NCI-H82 treated with DMSO at 0.1 percent for 48 hours (cell line): ENCODE results near the gene ATP13A1.
"Not testable (repeated sequence)": the region's sequence is repeated elsewhere in the genome, so short reads cannot be mapped to it uniquely, and the experiment has no call there.

ENCODE experiments used
- DNase-seq: peaks from one replicate; lab custom pipeline; 2025; ENCODE audit not compliant: unreplicated experiment; lab: John Stamatoyannopoulos, UW

Gene ATP13A1

GRCh38 chr19:19663256-19664120, at the start of gene ATP13A1:
Gene ATP13A1 (minus strand): TSS chr19:19663676. CDS start chr19:19663666, 10 bp downstream.
- peak; percentile 100 for DNase-seq

- DNase-seq, result no peak
Measured at GRCh38 chr19:19711934-19712828, 48.7 kb upstream of the ATP13A1 start.

GRCh38 chr19:19711306-19711933, 47.9 kb upstream of the ATP13A1 start:
- DNase-seq, result no peak

- no peak for DNase-seq
Measured at GRCh38 chr19:19710506-19710905, 47.0 kb upstream of the ATP13A1 start.

DNA sequence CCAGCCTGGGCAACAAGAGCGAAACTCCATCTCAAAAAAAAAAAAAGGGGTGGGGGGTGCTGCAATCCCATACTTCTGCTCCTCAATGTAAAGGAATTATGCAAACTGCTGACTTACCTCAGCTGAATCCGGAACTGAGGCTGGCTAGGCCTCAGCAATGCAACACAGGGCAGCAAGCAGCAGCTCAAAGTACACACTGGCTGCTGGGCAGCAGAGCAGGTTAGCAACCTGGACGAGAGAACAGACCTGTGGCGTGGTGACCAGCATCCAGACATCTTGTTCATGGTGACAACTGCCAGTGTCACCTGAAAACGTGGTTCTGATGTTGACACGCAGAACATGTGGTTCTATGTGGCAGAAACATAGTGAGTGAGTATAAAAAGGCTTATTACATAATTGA, 41.4 kb upstream of the ATP13A1 start:
- DNase-seq, result no peak

GRCh38 chr19:19700493-19700892, 37.0 kb upstream of the ATP13A1 start:
- not testable (repeated sequence) for DNase-seq

GRCh38 chr19:19697589-19697988, 34.1 kb upstream of the ATP13A1 start:
- no peak for DNase-seq

DNA sequence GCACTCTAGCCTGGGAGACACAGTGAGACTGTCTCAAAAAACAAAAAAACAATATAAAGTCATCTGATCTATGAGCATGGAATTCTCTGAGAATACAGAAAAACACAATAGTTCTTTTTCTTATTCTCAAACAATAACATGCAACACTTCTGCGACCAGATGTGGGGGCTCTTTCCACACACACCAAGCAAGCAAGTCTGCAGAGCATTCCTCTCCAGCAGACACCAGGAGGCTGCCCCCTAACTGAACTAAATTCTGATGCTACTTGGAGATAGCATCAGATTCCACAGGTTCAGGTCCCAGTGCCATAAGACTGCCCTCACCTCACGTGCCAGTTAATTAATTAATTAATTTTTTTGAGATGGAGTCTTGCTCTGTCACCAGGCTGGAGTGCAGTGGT, 32.9 kb upstream of the ATP13A1 start:
- no peak for DNase-seq

DNA sequence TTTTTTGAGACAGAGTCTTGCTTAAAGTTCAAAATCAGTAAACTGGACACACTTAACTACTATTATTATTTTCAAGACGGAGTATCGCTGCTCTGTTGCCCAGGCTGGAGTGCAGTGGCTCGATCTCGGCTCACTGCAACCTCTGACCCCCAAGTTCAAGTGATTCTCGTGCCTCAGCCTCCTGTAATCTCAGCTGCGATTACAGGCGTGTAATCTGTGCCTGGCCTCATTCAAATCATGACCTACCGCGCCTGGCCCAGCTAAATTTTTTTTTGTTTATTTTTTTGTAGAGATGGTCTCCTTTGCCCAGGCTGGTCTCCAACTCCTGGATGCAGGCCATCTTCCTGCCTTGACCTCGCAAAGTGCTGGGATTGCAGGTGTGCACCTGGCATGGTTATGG, 28.2 kb upstream of the ATP13A1 start:
- DNase-seq, result no peak

- not testable (repeated sequence) for DNase-seq
Measured at GRCh38 chr19:19689023-19689422, 25.5 kb upstream of the ATP13A1 start.

DNA sequence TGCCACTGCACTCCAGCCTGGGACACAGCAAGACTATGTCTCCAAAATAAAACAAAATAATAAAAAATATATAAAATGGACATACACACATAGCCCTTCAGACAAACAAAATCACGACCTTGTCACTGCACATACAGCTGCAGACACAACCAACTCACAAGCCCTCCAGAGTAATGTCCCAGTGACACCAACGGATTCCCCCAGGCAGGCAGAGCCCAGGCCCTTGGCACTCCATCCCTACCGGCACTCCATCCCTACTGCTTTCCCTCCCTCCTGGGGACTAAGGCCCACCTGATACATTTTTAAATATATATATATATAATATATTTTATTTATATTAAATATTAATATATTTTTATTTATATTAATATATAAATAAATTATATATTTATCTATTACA, 23.6 kb upstream of the ATP13A1 start:
- no peak for DNase-seq

DNA sequence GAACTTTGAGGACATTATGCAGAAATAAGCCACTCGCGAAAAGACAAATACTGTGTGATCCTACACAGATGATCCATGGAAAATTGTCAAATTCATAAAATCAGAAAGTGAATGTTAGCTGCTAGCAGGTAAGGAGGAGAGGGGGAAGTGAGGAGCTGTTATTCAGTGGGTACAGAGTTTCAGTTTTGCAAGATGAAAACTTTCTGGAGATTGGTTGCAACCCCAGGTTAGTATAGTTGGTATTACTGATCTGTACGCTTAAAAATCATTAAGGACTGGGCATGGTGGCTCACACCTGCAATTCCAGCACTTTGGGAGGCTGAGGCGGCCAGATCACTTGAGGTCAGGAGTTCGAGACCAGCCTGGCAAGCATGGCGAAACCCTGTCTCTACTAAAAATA, 23.1 kb upstream of the ATP13A1 start:
- no peak for DNase-seq

DNA sequence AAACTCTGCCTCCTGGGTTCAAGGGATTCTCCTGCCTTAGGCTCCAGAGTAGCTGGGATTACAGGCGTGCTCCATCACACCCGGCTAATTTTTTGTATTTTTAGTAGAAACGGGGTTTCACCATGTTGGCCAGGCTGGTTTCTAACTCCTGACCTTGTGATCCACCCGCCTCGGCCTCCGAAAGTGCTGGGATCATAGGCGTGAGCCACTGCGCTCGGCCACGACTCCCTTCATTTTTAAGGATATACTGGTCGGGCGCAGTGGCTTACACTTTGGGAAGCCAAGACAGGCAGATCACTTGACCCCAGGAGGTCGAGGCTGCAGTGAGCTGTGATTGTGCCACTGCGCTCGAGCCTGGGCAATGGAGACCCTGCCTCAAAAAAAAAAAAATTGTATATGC, 22.6 kb upstream of the ATP13A1 start:
- DNase-seq, result not testable (repeated sequence)

- DNase-seq, result no peak
Measured at GRCh38 chr19:19679176-19680073, 15.9 kb upstream of the ATP13A1 start.

- no peak for DNase-seq
Measured at GRCh38 chr19:19677579-19677978, 14.1 kb upstream of the ATP13A1 start.

DNA sequence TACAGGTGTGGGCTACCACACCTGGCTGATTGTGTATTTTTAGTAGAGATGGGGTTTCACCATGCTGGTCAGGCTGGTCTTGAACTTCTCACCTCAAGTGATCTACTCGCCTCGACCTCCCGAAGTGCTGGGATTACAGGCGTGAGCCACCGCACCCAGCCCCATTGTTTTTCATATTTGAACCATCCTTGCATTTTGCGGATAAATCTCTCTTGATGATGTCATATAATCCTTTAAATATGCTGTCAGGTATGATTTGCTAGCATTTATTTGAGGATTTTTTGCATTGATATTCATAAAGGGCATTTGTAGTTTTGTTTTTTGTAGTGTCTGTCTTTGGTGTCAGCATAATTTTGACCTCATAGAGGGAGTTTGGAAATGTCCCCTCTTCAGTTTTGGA, 10.8 kb upstream of the ATP13A1 start:
- DNase-seq, result no peak

- no peak for DNase-seq
Measured at GRCh38 chr19:19672816-19673215, 9.3 kb upstream of the ATP13A1 start.

- no peak for DNase-seq
Measured at GRCh38 chr19:19670070-19670551, 6.6 kb upstream of the ATP13A1 start.

DNA sequence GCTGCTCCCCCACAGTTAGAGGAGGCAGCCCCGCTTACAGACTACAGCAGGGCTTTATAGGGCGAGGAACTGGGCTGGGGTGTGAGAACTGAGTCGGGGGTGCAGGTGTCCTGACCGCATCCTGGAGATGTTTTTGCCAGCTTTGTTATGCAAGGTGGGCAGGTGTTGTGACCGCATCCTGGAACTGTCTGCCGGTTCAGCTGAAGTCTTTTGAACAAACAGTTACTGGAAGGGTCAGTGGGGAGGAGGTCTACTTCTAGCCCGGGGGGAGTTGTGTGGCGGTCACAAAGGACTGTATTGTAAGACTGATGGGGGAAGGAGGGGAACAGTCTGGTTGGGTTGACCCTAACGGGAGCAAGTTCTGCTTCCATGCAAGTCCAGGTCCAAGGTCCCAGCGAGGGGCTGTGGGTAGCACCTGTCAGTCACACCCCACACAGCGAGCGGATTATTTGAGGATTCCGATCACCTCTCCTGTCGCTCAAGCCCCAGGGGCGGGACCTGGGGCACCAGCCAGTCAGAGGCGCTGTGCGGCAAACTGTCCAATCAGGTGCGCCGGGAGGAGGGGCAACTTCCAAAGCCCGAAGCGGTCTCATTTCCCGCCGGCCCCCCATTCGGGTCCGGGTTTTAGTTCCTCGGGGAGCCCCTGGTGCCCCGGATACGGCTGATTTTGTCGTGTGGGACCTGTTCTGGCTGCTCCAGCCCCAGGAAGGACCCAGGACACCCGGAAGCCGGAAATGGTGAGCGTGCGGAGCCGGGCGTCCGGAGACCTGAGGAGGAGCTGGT, 4.9 kb upstream of the ATP13A1 start, which contains the start of gene ZNF101:
TSS of gene ZNF101 (plus strand) at position 610 of the 783 bp plus-strand sequence. CDS start at position 735, 125 bp downstream.
- peak; percentile 91 for DNase-seq
